Tibial nerve (tissue), 3 donors: ENCODE results near the gene RAB6B.

Source experiments
- POLR2A ChIP-seq, 2 donors: fragments of 450-650 bp; IDR thresholded peaks; one replicate each; pipeline ENCODE4 v1.6.1; 2017; ENCODE audit warnings: antibody characterized with exemption in 2 of 2, mild to moderate bottlenecking in 2 of 2, moderate library complexity in 2 of 2
- TF ChIP-seq, protein P1 (sequence below), 5 experiments: fragments of 200-600 bp in 3 of 5; fragments of 450-650 bp in 2 of 5; sonication (generic) in 3 of 5; IDR thresholded peaks; one replicate each; pipeline ENCODE4 v1.5.1; 2016 to 2019; ENCODE audit warnings: antibody characterized with exemption in 5 of 5, mild to moderate bottlenecking in 3 of 5, moderate library complexity in 2 of 5

DNA sequence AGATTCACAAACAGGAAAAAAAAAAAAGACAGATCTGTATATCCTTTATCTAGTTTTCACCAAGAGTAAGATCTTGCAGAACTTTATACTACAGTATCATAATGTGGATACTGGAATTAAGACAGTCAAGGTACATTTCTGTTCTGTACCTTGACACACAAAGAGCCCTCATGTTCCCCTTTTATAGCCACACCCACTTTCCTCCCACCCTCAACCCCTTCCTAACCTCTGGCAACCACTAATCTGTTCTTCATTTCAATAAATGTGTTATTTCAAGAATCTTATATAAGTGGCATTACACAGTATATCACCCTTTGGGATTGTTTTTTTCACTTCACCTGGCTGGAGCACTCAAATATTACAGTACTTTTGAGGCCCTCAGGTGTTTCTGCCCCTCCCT lies 3.6 kb upstream of the RAB6B start:
- TF ChIP-seq, protein P1, sequence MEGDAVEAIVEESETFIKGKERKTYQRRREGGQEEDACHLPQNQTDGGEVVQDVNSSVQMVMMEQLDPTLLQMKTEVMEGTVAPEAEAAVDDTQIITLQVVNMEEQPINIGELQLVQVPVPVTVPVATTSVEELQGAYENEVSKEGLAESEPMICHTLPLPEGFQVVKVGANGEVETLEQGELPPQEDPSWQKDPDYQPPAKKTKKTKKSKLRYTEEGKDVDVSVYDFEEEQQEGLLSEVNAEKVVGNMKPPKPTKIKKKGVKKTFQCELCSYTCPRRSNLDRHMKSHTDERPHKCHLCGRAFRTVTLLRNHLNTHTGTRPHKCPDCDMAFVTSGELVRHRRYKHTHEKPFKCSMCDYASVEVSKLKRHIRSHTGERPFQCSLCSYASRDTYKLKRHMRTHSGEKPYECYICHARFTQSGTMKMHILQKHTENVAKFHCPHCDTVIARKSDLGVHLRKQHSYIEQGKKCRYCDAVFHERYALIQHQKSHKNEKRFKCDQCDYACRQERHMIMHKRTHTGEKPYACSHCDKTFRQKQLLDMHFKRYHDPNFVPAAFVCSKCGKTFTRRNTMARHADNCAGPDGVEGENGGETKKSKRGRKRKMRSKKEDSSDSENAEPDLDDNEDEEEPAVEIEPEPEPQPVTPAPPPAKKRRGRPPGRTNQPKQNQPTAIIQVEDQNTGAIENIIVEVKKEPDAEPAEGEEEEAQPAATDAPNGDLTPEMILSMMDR (IDR thresholded peaks at IDR 0.05), result no peak
- TF ChIP-seq POLR2A (IDR thresholded peaks at IDR 0.05), result no peak
